Esophagus muscularis mucosa (tissue), 4 donors: ENCODE measurements around the gene TERT. TPM values are rescaled to one million over a fixed set of nuclear protein-coding genes. Genes with fewer than 3 reads are reported as not detected.

Experiments used
- DNase-seq: peaks from one replicate; pipeline ENCODE4 v3.0.0-alpha.2; 2017; ENCODE audit errors: extremely low spot score
- H3K27ac ChIP-seq, 4 donors: fragments of 200-600 bp; sonication (generic); replicated peaks in 1 of 4; 1 replicate in 3 of 4; 2 replicates in 1 of 4; pipeline ENCODE4 v1.5.1; 2016 to 2019; ENCODE audit warnings: mild to moderate bottlenecking in 1 of 4
- H3K27me3 ChIP-seq, 4 donors: fragments of 200-600 bp; sonication (generic); one replicate each; pipeline versions ENCODE4 v1.5.1 to v1.6.0; 2016 to 2019
- H3K36me3 ChIP-seq, 4 donors: fragments of 200-600 bp; sonication (generic); one replicate each; pipeline ENCODE4 v1.5.1; 2016 to 2019
- H3K4me1 ChIP-seq, 4 donors: fragments of 200-600 bp; sonication (generic); one replicate each; pipeline ENCODE4 v1.5.1; 2016 to 2019
- H3K4me3 ChIP-seq, 4 donors: fragments of 200-600 bp; sonication (generic); 1 replicate in 2 of 4; 2 replicates in 2 of 4; pipeline ENCODE4 v1.5.1; 2016 to 2019; ENCODE audit warnings: mild to moderate bottlenecking in 4 of 4, moderate library complexity in 1 of 4
- H3K9me3 ChIP-seq, 4 donors: fragments of 200-600 bp; sonication (generic); 1 replicate in 3 of 4; 2 replicates in 1 of 4; pipeline ENCODE4 v1.5.1; 2016 to 2019
- CTCF ChIP-seq, 3 experiments: fragments of 200-600 bp in 2 of 3; fragments of 450-650 bp in 1 of 3; sonication (generic) in 2 of 3; IDR thresholded peaks; one replicate each; pipeline ENCODE4 v1.5.1; 2017 to 2019; ENCODE audit warnings: antibody characterized with exemption in 3 of 3, mild to moderate bottlenecking in 2 of 3, moderate library complexity in 1 of 3
- EP300 ChIP-seq: sonication (generic); formaldehyde crosslinking; IDR thresholded peaks from one replicate; pipeline ENCODE4 v1.6.1; 2017; ENCODE audit warnings: antibody characterized with exemption
- POLR2A ChIP-seq: fragments of 450-650 bp; IDR thresholded peaks from one replicate; pipeline ENCODE4 v1.6.1; 2017; ENCODE audit warnings: antibody characterized with exemption, moderate library complexity, mild to moderate bottlenecking, low read depth
- POLR2AphosphoS5 ChIP-seq, 2 donors: sonication (generic); formaldehyde crosslinking; IDR thresholded peaks; one replicate each; pipeline ENCODE4 v1.6.1; 2017; ENCODE audit warnings: antibody characterized with exemption in 2 of 2
- WGBS: methylation state at CpG from one replicate; pipeline ENCODE4 v1.1.5; 2018; 5-methylcytosine and 5-hydroxymethylcytosine counted together
- intact Hi-C: fragments of 100-400 bp; cut with DNase I; formaldehyde crosslinking; loops from one replicate; pipeline ENCODE4 v1.15.1; 2023
- total RNA-seq, 4 donors: library from RNA; depleted of rRNA; stranded (reverse); fragments of >200 nt; gene quantifications; one replicate each; pipeline versions ENCODE4 v1.1.0 to v1.2.1, GENCODE V29; 2016

The TERT gene
- total RNA-seq, 4 donors from 2014 or later, result not detected

- no peak for DNase-seq
Measured at GRCh38 chr5:1337489-1338195, 42.8 kb upstream of the TERT start.

DNA sequence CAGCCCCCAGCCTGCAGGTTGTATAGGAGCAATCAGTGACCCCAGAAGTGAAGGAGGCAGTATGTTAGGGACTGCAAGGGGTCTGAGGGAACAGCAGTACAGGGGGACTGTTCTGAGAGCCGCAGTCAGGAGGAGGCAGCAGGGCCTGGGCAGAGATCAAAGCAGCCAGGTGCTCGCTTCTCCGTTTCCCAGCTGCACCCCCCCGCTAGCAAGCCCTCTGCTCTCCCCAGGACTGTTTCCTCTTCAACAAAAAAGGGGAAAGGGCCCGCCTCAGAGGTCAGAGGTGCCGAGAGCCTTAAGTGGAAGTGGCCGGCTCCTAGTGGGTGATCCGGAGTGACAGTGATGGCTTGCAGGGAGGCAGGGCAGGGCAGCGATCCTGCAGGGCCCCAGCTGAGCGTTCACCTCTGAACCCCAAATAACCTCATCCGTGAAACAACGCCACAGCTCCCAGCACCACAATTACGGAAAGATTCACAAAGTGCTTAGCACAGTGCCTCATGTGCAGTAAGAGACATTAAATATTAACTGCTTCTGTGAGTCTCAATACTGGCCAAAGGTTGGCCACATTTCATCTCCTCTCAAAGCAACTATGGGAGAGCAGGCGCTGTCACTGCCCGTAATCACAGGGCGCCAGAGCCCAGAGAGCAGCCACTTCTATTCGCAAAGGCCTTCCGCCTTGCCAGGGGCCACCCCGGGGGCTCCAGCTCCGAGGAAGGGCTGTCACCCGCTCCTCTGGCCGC lies 42.1 kb upstream of the TERT start:
- TF ChIP-seq POLR2AphosphoS5 (IDR thresholded peaks at IDR 0.05) (no peak), CTCF (IDR thresholded peaks at IDR 0.05) (no peak), EP300 (no peak), POLR2A (no peak)
- no peak overlapping the region for H3K27ac ChIP-seq
- H3K4me1 ChIP-seq, result peaks cover 0 to under 1% (median 0%) of the 10 kb centered on the region in 4 donors
- H3K27me3 ChIP-seq, result no peaks in the 10 kb centered on the region
- no peak for DNase-seq
- H3K36me3 ChIP-seq, result peaks cover 75 to 100% (median 95%) of the 10 kb centered on the region in 4 donors
- intact Hi-C loops, result no loop called here
- no peak overlapping the region for H3K4me3 ChIP-seq
- no peaks in the 10 kb centered on the region for H3K9me3 ChIP-seq
- WGBS, result 87% methylated on average over 13 of the region's 22 CpGs

More at GRCh38 chr5:1337489-1338195, 42.8 kb upstream of the TERT start:
- WGBS, result 84% methylated on average over 21 of the region's 22 CpGs
- H3K36me3 ChIP-seq, result peaks cover 77 to 100% (median 96%) of the 10 kb centered on the region in 4 donors
- H3K27me3 ChIP-seq, result no peaks in the 10 kb centered on the region
- no peaks in the 10 kb centered on the region for H3K9me3 ChIP-seq
- no peak overlapping the region for H3K4me3 ChIP-seq
- TF ChIP-seq POLR2A, result no peak
- TF ChIP-seq EP300, result no peak
- no peak for TF ChIP-seq CTCF (IDR thresholded peaks at IDR 0.05)
- TF ChIP-seq POLR2AphosphoS5 (IDR thresholded peaks at IDR 0.05), result no peak
- intact Hi-C loops, result no loop called here
- no peak overlapping the region for H3K27ac ChIP-seq
- H3K4me1 ChIP-seq, result peaks cover 0 to 6% (median 2%) of the 10 kb centered on the region in 4 donors

DNA sequence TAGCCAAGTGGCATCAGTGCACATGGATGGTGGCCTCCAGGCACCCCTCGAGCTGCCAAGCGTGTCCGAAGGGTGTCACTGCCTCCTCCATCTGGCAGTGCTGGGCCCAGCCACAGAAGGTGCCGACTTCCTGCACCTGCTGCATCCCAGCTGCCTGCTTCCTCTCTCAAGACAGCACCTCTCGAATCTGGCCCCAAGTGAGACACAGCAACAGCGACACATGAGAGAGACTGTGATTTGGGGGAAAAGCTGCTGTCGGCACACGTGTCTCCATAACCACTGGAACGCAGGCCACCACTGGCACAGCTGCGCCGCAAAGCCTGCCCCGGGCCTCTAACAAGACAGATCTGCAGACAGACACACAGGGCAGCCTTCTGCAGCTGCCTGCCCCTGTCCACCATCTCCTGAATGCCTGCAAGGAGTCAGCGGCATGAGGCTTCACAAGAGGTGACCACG lies 41.3 kb upstream of the TERT start:
- no peak for DNase-seq
- intact Hi-C loops, result no loop called here
- 95% methylated on average over 12 of the region's 14 CpGs for WGBS
- Histone ChIP-seq H3K27ac (no peak overlapping the region), H3K9me3 (no peaks in the 10 kb centered on the region), H3K4me3 (no peak overlapping the region), H3K36me3 (peaks cover 75 to 100% (median 95%) of the 10 kb centered on the region in 4 donors), H3K27me3 (no peaks in the 10 kb centered on the region), H3K4me1 (no peaks in the 10 kb centered on the region)
- no peak for TF ChIP-seq POLR2A
- TF ChIP-seq EP300, result no peak

- Histone ChIP-seq H3K4me3 (no peak overlapping the region), H3K36me3 (peaks cover 74 to 100% (median 95%) of the 10 kb centered on the region in 4 donors), H3K27ac (no peak overlapping the region), H3K9me3 (no peaks in the 10 kb centered on the region), H3K27me3 (no peaks in the 10 kb centered on the region), H3K4me1 (no peaks in the 10 kb centered on the region)
- 82% methylated on average over 11 of the region's 19 CpGs for WGBS
- intact Hi-C loops, result no loop called here
- DNase-seq, result no peak
- TF ChIP-seq EP300 (no peak), POLR2AphosphoS5 (IDR thresholded peaks at IDR 0.05) (no peak), CTCF (IDR thresholded peaks at IDR 0.05) (no peak), POLR2A (no peak)
Measured at GRCh38 chr5:1335540-1336095, 40.8 kb upstream of the TERT start.
